ENCODE results near the gene MCM3. TPM values are rescaled to one million over a fixed set of nuclear protein-coding genes. Genes with fewer than 3 reads are reported as not detected.

The MCM3 gene
- total and polyA plus RNA-seq, 3 donors from 2014 or later: 41.1 to 55.9 (median 53.4) TPM

GRCh38 chr6:52310932-52311331, 26.4 kb upstream of the MCM3 start:
- DNase-seq: no peak
- no peaks in the 10 kb centered on the region for H3K4me1 ChIP-seq
- intact Hi-C loops (cut with DNase I; ENCODE audit: low total_unique reads): no loop called here
- H3K36me3 ChIP-seq (ENCODE audit: low read depth, missing control alignments): no peaks in the 10 kb centered on the region
- WGBS, 2 donors: 72 to 85% methylated on average over 3 of the region's 3 CpGs
- no peak overlapping the region for H3K27ac ChIP-seq
- TF ChIP-seq CTCF (IDR thresholded peaks at IDR 0.05) (no peak), POLR2A (IDR thresholded peaks at IDR 0.05) (no peak)
- no peaks in the 10 kb centered on the region for H3K9me3 ChIP-seq
- H3K4me3 ChIP-seq: no peak overlapping the region
- H3K27me3 ChIP-seq: no peaks in the 10 kb centered on the region

GRCh38 chr6:52307900-52308372, 23.4 kb upstream of the MCM3 start:
- Histone ChIP-seq H3K27ac (no peak overlapping the region), H3K27me3 (no peaks in the 10 kb centered on the region), H3K4me1 (peaks cover 8% of the 10 kb centered on the region), H3K9me3 (no peaks in the 10 kb centered on the region), H3K36me3 (ENCODE audit: low read depth, missing control alignments) (no peaks in the 10 kb centered on the region), H3K4me3 (no peak overlapping the region)
- TF ChIP-seq CTCF (IDR thresholded peaks at IDR 0.05) (no peak), POLR2A (IDR thresholded peaks at IDR 0.05) (no peak)
- intact Hi-C loops (cut with DNase I; ENCODE audit: low total_unique reads): loop anchor here (10.0 kb wide), 1 partner anchor 67 kb away; no protein-coding TSS in a partner anchor
- WGBS, 2 donors: 45 to 53% methylated on average over 1 of the region's 1 CpG
- DNase-seq: no peak

- DNase-seq: no peak
- intact Hi-C loops (cut with DNase I; ENCODE audit: low total_unique reads): loop anchor here (10.0 kb wide), 1 partner anchor 68 kb away; no protein-coding TSS in a partner anchor
- TF ChIP-seq CTCF (IDR thresholded peaks at IDR 0.05) (no peak), POLR2A (IDR thresholded peaks at IDR 0.05) (no peak)
Observed at GRCh38 chr6:52306972-52307870, 22.7 kb upstream of the MCM3 start.

GRCh38 chr6:52305948-52306767, 21.6 kb upstream of the MCM3 start:
- H3K27ac ChIP-seq: peak overlapping the region in 1 of 2 donors; percentile 74
- H3K9me3 ChIP-seq: no peaks in the 10 kb centered on the region
- H3K36me3 ChIP-seq (ENCODE audit: low read depth, missing control alignments): no peaks in the 10 kb centered on the region
- TF ChIP-seq CTCF (IDR thresholded peaks at IDR 0.05) (no peak), POLR2A (IDR thresholded peaks at IDR 0.05) (no peak)
- H3K27me3 ChIP-seq: no peaks in the 10 kb centered on the region
- no peak for DNase-seq
- intact Hi-C loops (cut with DNase I; ENCODE audit: low total_unique reads): loop anchor here (10.0 kb wide), 1 partner anchor 69 kb away; no protein-coding TSS in a partner anchor
- H3K4me1 ChIP-seq: peaks cover 8% of the 10 kb centered on the region
- H3K4me3 ChIP-seq: no peak overlapping the region
- 82 to 87% methylated on average over 15 of the region's 15 CpGs for WGBS, 2 donors

More at GRCh38 chr6:52306972-52307870, 22.7 kb upstream of the MCM3 start:
- 49 to 58% methylated on average over 29 to 32 of the region's 32 CpGs for WGBS, 2 donors
- Histone ChIP-seq H3K9me3 (no peaks in the 10 kb centered on the region), H3K4me3 (peak overlapping the region in 1 of 2 donors; percentile 18), H3K4me1 (peaks cover 8% of the 10 kb centered on the region), H3K27me3 (no peaks in the 10 kb centered on the region), H3K27ac (peak overlapping the region in 1 of 2 donors; percentile 8), H3K36me3 (ENCODE audit: low read depth, missing control alignments) (no peaks in the 10 kb centered on the region)

All from testis (tissue), 3 donors.